K562 (cell line): Measurements from ENCODE around the gene TMEM164.
A peak's percentile ranks its signal among the peaks of the same experiment; 100 is the strongest.

Experiments used
- BRF2 ChIP-seq: IDR thresholded peaks from 3 replicates; pipeline ENCODE4 v1.6.1; 2011; ENCODE audit warnings: borderline replicate concordance, mild to moderate bottlenecking; ENCODE audit not compliant: insufficient read length, insufficient read depth
- FOS ChIP-seq: IDR thresholded peaks from 3 replicates; pipeline ENCODE4 v1.6.1; 2011; ENCODE audit not compliant: insufficient read length; ENCODE audit errors: extremely low read depth
- MAFF ChIP-seq: IDR thresholded peaks from 2 replicates; pipeline ENCODE4 v1.6.1; 2012; ENCODE audit warnings: low read length, improper control_type of control experiment
- TCF7L2 ChIP-seq: fragments of 150-350 bp; IDR thresholded peaks from 2 replicates; pipeline ENCODE4 v1.6.1; 2016; ENCODE audit warnings: low read depth, mild to moderate bottlenecking, low read length, moderate library complexity
- ZBTB17 ChIP-seq: fragments of 450-650 bp; formaldehyde crosslinking; IDR thresholded peaks from 2 replicates; pipeline ENCODE4 v1.4.0; 2020; ENCODE audit warnings: mild to moderate bottlenecking
- ZNF143 ChIP-seq: sonication (generic); formaldehyde crosslinking; IDR thresholded peaks from 2 replicates; pipeline ENCODE4 v1.9.0; 2022; ENCODE audit warnings: mild to moderate bottlenecking, missing genetic modification reagents
- TF ChIP-seq, protein P1 (sequence below): fragments of 450-650 bp; IDR thresholded peaks from 2 replicates; pipeline ENCODE4 v1.6.1; 2016; ENCODE audit warnings: antibody characterized with exemption
- TF ChIP-seq, protein P2 (sequence below), 3 experiments: IDR thresholded peaks in 2 of 3; conservative IDR thresholded peaks in 1 of 3; 2 replicates each; pipeline ENCODE4 v1.5.1; 2011 to 2012; ENCODE audit warnings: low read length in 3 of 3, mild to moderate bottlenecking in 3 of 3, control low read depth in 2 of 3, improper control_type of control experiment in 1 of 3, inconsistent platforms in 1 of 3, low read depth in 1 of 3, mixed read lengths in 1 of 3, moderate library complexity in 1 of 3; ENCODE audit not compliant: insufficient read depth in 2 of 3

DNA sequence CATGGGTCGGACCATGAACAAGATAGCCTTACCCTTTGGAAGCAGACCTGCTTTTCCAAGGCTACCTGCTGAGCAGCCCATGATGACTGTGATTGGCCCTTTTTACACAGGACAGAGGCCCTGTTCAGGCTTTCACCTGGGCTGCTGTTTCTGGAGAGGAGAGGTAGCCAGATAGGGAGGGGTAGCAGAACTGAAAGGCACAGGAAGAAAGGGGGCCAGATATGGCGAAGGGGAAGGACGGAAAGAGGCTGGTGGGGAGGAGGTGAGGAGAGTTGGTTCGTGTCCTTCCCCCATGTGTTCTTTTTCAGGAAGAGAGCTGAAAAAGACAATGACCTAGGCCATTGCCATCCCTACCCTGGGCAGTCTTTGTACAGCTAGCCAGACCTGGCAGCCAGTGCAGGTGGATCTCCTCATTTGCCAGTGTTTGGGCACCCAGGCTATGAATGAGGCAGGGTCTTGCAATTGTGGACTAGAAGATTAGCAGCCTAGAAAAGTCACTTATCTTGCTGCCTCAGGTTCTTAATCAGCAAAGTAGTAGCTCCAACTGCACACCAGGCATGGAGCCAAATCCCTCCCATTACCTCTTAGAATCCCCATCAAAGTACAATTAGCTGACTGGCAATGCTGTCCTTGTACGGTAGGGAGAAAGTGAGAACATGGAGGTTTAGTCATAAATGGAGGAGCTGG, 175.4 kb downstream of the TMEM164 start:
- TF ChIP-seq FOS (no peak), BRF2 (no peak), ZBTB17 (CRISPR knock-in tag) (no peak), TCF7L2 (no peak), ZNF143 (no peak), MAFF (peak; percentile 64)
- TF ChIP-seq, protein P1, sequence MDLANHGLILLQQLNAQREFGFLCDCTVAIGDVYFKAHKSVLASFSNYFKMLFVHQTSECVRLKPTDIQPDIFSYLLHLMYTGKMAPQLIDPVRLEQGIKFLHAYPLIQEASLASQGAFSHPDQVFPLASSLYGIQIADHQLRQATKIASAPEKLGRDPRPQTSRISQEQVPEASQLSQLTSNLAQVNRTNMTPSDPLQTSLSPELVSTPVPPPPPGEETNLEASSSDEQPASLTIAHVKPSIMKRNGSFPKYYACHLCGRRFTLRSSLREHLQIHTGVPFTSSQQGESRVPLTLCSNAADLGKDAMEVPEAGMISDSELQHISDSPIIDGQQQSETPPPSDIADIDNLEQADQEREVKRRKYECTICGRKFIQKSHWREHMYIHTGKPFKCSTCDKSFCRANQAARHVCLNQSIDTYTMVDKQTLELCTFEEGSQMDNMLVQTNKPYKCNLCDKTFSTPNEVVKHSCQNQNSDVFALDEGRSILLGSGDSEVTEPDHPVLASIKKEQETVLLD: no peak; the same call in 1 of the 2 replicates
- TF ChIP-seq, protein P2, sequence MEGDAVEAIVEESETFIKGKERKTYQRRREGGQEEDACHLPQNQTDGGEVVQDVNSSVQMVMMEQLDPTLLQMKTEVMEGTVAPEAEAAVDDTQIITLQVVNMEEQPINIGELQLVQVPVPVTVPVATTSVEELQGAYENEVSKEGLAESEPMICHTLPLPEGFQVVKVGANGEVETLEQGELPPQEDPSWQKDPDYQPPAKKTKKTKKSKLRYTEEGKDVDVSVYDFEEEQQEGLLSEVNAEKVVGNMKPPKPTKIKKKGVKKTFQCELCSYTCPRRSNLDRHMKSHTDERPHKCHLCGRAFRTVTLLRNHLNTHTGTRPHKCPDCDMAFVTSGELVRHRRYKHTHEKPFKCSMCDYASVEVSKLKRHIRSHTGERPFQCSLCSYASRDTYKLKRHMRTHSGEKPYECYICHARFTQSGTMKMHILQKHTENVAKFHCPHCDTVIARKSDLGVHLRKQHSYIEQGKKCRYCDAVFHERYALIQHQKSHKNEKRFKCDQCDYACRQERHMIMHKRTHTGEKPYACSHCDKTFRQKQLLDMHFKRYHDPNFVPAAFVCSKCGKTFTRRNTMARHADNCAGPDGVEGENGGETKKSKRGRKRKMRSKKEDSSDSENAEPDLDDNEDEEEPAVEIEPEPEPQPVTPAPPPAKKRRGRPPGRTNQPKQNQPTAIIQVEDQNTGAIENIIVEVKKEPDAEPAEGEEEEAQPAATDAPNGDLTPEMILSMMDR (IDR thresholded peaks at IDR 0.05 in 2 of 3, conservative IDR thresholded peaks at IDR 0.05 in 1 of 3; ENCODE audit: insufficient read depth in 2 of 3, low read depth in 1 of 3, low read length in 3 of 3): 0 out of 6 replicates have a peak, but pooled peaks of 1 of the 3 experiments have one; percentile 7
